Liver (tissue), 9 donors: Measurements from ENCODE around the gene VSX2. TPM values are rescaled to one million over a fixed set of nuclear protein-coding genes. Genes with fewer than 3 reads are reported as not detected.

ENCODE experiments used
- DNase-seq: peaks from one replicate; pipeline ENCODE4 v3.0.0-alpha.2; 2017; ENCODE audit warnings: low spot score
- H3K27ac ChIP-seq, 2 donors: one replicate each; pipeline ENCODE4 v1.7.0; 2013; ENCODE audit warnings: inconsistent platforms in 2 of 2, low read length in 2 of 2, control low read depth in 1 of 2, low read depth in 1 of 2, mild to moderate bottlenecking in 1 of 2
- H3K27me3 ChIP-seq, 4 donors: one replicate each; pipeline versions ENCODE4 v1.6.1 to v1.7.0; 2013; ENCODE audit warnings: low read length in 3 of 4, inconsistent platforms in 1 of 4, mild to moderate bottlenecking in 1 of 4, moderate library complexity in 1 of 4; ENCODE audit not compliant: control insufficient read depth in 4 of 4, insufficient read depth in 4 of 4
- H3K36me3 ChIP-seq, 4 donors: one replicate each; pipeline versions ENCODE4 v1.6.1 to v1.7.0; 2013; ENCODE audit warnings: low read length in 3 of 4, mild to moderate bottlenecking in 3 of 4, low read depth in 1 of 4, moderate library complexity in 1 of 4; ENCODE audit not compliant: control insufficient read depth in 4 of 4, insufficient read depth in 3 of 4
- H3K4me1 ChIP-seq, 4 donors: one replicate each; pipeline versions ENCODE4 v1.6.1 to v1.7.0; 2013; ENCODE audit warnings: low read length in 3 of 4, mild to moderate bottlenecking in 3 of 4, moderate library complexity in 1 of 4; ENCODE audit not compliant: control insufficient read depth in 4 of 4, insufficient read depth in 4 of 4
- H3K4me3 ChIP-seq, 3 donors: one replicate each; pipeline versions ENCODE4 v1.6.1 to v1.7.0; 2013; ENCODE audit warnings: low read length in 3 of 3, control low read depth in 1 of 3, low read depth in 1 of 3, mild to moderate bottlenecking in 1 of 3
- H3K9ac ChIP-seq, 2 donors: one replicate each; pipeline ENCODE4 v1.7.0; 2013; ENCODE audit warnings: low read length in 2 of 2, mild to moderate bottlenecking in 2 of 2, moderate library complexity in 2 of 2, control low read depth in 1 of 2, low read depth in 1 of 2
- H3K9me3 ChIP-seq, 4 donors: one replicate each; pipeline versions ENCODE4 v1.6.1 to v1.7.0; 2013; ENCODE audit warnings: low read length in 3 of 4; ENCODE audit not compliant: control insufficient read depth in 4 of 4
- ATF3 ChIP-seq: IDR thresholded peaks from 2 replicates; pipeline ENCODE4 v1.6.1; 2016; ENCODE audit warnings: antibody characterized with exemption
- CTCF ChIP-seq: fragments of 150-350 bp; IDR thresholded peaks from 2 replicates; pipeline ENCODE4 v1.5.1; 2017; ENCODE audit warnings: improper control_type of control experiment, low read depth, low read length; ENCODE audit not compliant: missing input control
- EGR1 ChIP-seq, 2 donors: IDR thresholded peaks; 2 replicates each; pipeline ENCODE4 v1.6.1; 2016 to 2018; ENCODE audit warnings: antibody characterized with exemption in 2 of 2, low read depth in 2 of 2
- FOXA1 ChIP-seq: IDR thresholded peaks from 2 replicates; pipeline ENCODE4 v1.6.1; 2016; ENCODE audit warnings: antibody characterized with exemption
- FOXA2 ChIP-seq: IDR thresholded peaks from 2 replicates; pipeline ENCODE4 v1.6.1; 2016; ENCODE audit warnings: antibody characterized with exemption
- GABPA ChIP-seq, 2 donors: IDR thresholded peaks in 1 of 2; conservative IDR thresholded peaks in 1 of 2; 2 replicates each; pipeline ENCODE4 v1.6.1; 2016; ENCODE audit warnings: antibody characterized with exemption in 2 of 2, mild to moderate bottlenecking in 1 of 2, moderate library complexity in 1 of 2
- HNF4A ChIP-seq, 2 donors: conservative IDR thresholded peaks; 2 replicates each; pipeline ENCODE4 v1.6.1; 2016; ENCODE audit warnings: antibody characterized with exemption in 2 of 2, mild to moderate bottlenecking in 2 of 2
- HNF4G ChIP-seq: IDR thresholded peaks from 2 replicates; pipeline ENCODE4 v1.6.1; 2016; ENCODE audit warnings: antibody characterized with exemption
- MAX ChIP-seq: IDR thresholded peaks from 2 replicates; pipeline ENCODE4 v1.6.1; 2016; ENCODE audit warnings: antibody characterized with exemption
- NR2F2 ChIP-seq: IDR thresholded peaks from 2 replicates; pipeline ENCODE4 v1.6.1; 2016; ENCODE audit warnings: antibody characterized with exemption
- REST ChIP-seq: IDR thresholded peaks from 2 replicates; pipeline ENCODE4 v1.6.1; 2016; ENCODE audit warnings: antibody characterized with exemption, mild to moderate bottlenecking
- RXRA ChIP-seq, 2 donors: IDR thresholded peaks; 2 replicates each; pipeline ENCODE4 v1.6.1; 2017 to 2018; ENCODE audit warnings: antibody characterized with exemption in 2 of 2, mild to moderate bottlenecking in 1 of 2
- SP1 ChIP-seq: IDR thresholded peaks from 2 replicates; pipeline ENCODE4 v1.6.1; 2018; ENCODE audit warnings: antibody characterized with exemption, mild to moderate bottlenecking
- TAF1 ChIP-seq: conservative IDR thresholded peaks from 2 replicates; pipeline ENCODE4 v1.6.1; 2016; ENCODE audit warnings: antibody characterized with exemption, mild to moderate bottlenecking
- YY1 ChIP-seq: IDR thresholded peaks from 2 replicates; pipeline ENCODE4 v1.6.1; 2016; ENCODE audit warnings: antibody characterized with exemption, mild to moderate bottlenecking
- ZBTB33 ChIP-seq: IDR thresholded peaks from 2 replicates; pipeline ENCODE4 v1.6.1; 2016; ENCODE audit warnings: antibody characterized with exemption
- WGBS: extraction: QIAGEN DNeasy Blood & Tissue Kit; methylation state at CpG from one replicate; pipeline ENCODE4 v1.1.7; 2013; 5-methylcytosine and 5-hydroxymethylcytosine counted together
- polyA plus RNA-seq, 2 donors: library from polyadenylated mRNA; stranded (reverse) in 1 of 2; unstranded in 1 of 2; fragments of 200-250 nt in 1 of 2; fragments of >200 nt in 1 of 2; fragmentation: Nextera tagmentation in 1 of 2; extraction: Ambion mirVana in 1 of 2; gene quantifications; one replicate each; pipeline versions ENCODE4 v1.2.1 to v1.2.3, GENCODE V29; 2013 to 2015
- total RNA-seq, 2 donors: library from RNA; depleted of rRNA; stranded (reverse); fragments of >200 nt; gene quantifications; one replicate each; pipeline ENCODE4 v1.2.3, GENCODE V29; 2014
- donor health status: healthy.
- donor health status: healthy.
- donor health status: healthy.
- donor health status: healthy.
- donor health status: healthy.

The VSX2 gene
- total and polyA plus RNA-seq, 4 donors: not detected

- TF ChIP-seq HNF4A (conservative IDR thresholded peaks at IDR 0.05): no peak
- no peak for TF ChIP-seq RXRA (IDR thresholded peaks at IDR 0.05)
- no peak for TF ChIP-seq EGR1 (IDR thresholded peaks at IDR 0.05; ENCODE audit: low read depth in 2 of 2)
- TF ChIP-seq ZBTB33: no peak
- TF ChIP-seq NR2F2: no peak
- no peak for TF ChIP-seq HNF4G
- no peak for TF ChIP-seq FOXA1
- no peak for TF ChIP-seq CTCF
- no peak for TF ChIP-seq SP1
- TF ChIP-seq ATF3: no peak
- no peak for TF ChIP-seq GABPA (IDR thresholded peaks at IDR 0.05 in 1 of 2, conservative IDR thresholded peaks at IDR 0.05 in 1 of 2)
- no peak for TF ChIP-seq FOXA2
- no peak for TF ChIP-seq MAX
- TF ChIP-seq YY1: no peak
- TF ChIP-seq REST: no peak
- Histone ChIP-seq H3K4me1 (no peaks in the 10 kb centered on the region), H3K27me3 (no peaks in the 10 kb centered on the region), H3K27ac (no peak overlapping the region), H3K4me3 (no peak overlapping the region), H3K36me3 (peaks cover 0 to 9% (median 4%) of the 10 kb centered on the region in 4 donors), H3K9me3 (no peaks in the 10 kb centered on the region), H3K9ac (no peak overlapping the region)
- DNase-seq: no peak
- WGBS: 96% methylated on average over 6 of the region's 6 CpGs
Measured at GRCh38 chr14:74204491-74204890, 34.8 kb upstream of the VSX2 start.

GRCh38 chr14:74205882-74206281, 33.4 kb upstream of the VSX2 start:
- 85% methylated on average over 1 of the region's 1 CpG for WGBS
- DNase-seq: no peak
- Histone ChIP-seq H3K9ac (no peak overlapping the region), H3K4me3 (no peak overlapping the region), H3K9me3 (no peaks in the 10 kb centered on the region), H3K4me1 (no peaks in the 10 kb centered on the region), H3K27ac (no peak overlapping the region), H3K36me3 (peaks cover 0 to 6% (median 1%) of the 10 kb centered on the region in 4 donors), H3K27me3 (no peaks in the 10 kb centered on the region)
- TF ChIP-seq ATF3: no peak
- no peak for TF ChIP-seq EGR1 (IDR thresholded peaks at IDR 0.05; ENCODE audit: low read depth in 2 of 2)
- TF ChIP-seq REST: no peak
- TF ChIP-seq GABPA (IDR thresholded peaks at IDR 0.05 in 1 of 2, conservative IDR thresholded peaks at IDR 0.05 in 1 of 2): no peak
- no peak for TF ChIP-seq TAF1
- TF ChIP-seq HNF4A (conservative IDR thresholded peaks at IDR 0.05): no peak
- TF ChIP-seq MAX: no peak
